Hepatocyte (in vitro differentiated cells): ENCODE measurements around the gene SMIM1.

Experiments
- EZH2phosphoT487 ChIP-seq: fragments of 200-600 bp; sonication (generic); IDR thresholded peaks from one replicate; pipeline ENCODE4 v1.6.1; 2018; ENCODE audit warnings: antibody characterized with exemption, mild to moderate bottlenecking, low read depth, moderate library complexity; ENCODE audit not compliant: unreplicated experiment, severe bottlenecking
- TF ChIP-seq, protein P1 (sequence below): fragments of 200-600 bp; sonication (generic); IDR thresholded peaks from 2 replicates; pipeline ENCODE4 v1.5.1; 2016; ENCODE audit warnings: antibody characterized with exemption, mild to moderate bottlenecking; ENCODE audit not compliant: poor library complexity

DNA sequence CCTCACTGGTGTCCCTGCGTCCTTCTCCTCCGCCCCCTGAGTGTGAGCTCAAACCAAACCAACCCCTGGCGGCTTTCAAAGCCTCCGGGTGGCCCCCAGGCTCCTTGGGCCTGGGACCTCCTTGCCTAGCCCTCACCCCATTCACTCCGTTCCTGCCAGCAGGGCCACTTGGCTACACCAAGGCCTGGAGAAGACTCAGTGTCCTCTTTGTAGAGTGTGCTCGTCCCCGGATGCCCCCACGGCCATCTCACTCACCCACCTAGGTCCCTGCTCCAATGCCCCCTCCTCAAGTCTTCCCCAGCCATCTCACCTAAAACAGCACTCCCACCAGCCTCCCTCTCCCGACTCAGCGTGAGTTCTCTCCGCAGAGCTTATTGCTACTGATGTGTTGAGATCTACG lies 27.5 kb upstream of the SMIM1 start:
- TF ChIP-seq, protein P1, sequence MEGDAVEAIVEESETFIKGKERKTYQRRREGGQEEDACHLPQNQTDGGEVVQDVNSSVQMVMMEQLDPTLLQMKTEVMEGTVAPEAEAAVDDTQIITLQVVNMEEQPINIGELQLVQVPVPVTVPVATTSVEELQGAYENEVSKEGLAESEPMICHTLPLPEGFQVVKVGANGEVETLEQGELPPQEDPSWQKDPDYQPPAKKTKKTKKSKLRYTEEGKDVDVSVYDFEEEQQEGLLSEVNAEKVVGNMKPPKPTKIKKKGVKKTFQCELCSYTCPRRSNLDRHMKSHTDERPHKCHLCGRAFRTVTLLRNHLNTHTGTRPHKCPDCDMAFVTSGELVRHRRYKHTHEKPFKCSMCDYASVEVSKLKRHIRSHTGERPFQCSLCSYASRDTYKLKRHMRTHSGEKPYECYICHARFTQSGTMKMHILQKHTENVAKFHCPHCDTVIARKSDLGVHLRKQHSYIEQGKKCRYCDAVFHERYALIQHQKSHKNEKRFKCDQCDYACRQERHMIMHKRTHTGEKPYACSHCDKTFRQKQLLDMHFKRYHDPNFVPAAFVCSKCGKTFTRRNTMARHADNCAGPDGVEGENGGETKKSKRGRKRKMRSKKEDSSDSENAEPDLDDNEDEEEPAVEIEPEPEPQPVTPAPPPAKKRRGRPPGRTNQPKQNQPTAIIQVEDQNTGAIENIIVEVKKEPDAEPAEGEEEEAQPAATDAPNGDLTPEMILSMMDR: no peak
- no peak for TF ChIP-seq EZH2phosphoT487
